ENCODE measurements around the gene NAPG. TPM values are rescaled to one million over a fixed set of nuclear protein-coding genes. Genes with fewer than 3 reads are reported as not detected.

The NAPG gene
- total RNA-seq, 1 experiment from 2014 or later = 28.0 TPM

DNA sequence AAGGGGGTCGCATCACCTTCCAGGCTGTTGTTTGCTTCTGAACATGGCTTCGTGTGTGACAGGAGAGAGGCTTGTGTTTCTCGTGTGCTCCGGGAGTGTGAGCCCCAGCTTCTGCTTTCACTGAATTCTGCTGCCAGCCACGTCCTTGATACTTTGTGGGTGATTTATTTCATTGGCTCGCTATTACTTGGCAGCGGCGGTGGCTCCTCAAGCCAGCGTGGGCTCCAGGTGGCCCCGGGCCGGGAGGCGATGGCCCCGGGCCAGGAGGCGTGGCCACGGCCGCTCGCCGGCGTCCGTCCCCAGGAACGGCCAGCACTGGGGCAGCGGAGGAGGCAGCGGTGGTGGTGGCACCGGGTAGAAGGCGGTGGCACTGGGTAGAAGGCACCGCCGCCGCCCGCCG is 63.1 kb downstream of the NAPG start:
- H2AFZ ChIP-seq (ENCODE audit: low read depth, low read length, poor library complexity, severe bottlenecking) = peak overlapping the region; percentile 44

DNA sequence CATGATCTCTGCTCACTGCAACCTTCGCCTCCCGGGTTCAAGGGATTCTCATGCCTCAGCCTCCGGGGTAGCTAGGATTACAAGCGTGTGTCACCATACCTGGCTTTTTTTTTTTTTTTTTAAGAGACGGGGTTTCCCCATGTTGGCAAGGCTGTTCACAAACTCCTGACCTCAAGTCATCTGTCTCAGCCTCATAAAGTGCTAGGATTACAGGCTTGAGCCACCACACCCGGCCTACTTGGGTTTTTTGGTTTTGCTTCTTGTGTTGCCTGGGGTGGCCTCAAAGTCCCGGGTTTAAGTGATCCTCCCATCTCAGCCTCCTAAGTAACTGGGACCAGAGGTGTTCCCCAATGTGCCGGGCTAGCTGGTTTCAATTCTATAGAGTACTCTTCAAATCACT is 64.6 kb downstream of the NAPG start:
- Histone ChIP-seq H3K9me3 (ENCODE audit: control insufficient read depth in 1 of 2, insufficient read depth in 1 of 2, low read depth in 1 of 2, low read length in 2 of 2) (no peaks in the 10 kb centered on the region), H3K27ac (ENCODE audit: low read depth, low read length) (no peak overlapping the region), H3K27me3 (ENCODE audit: insufficient read depth, low read length) (no peaks in the 10 kb centered on the region), H3K4me2 (ENCODE audit: low read length) (no peak overlapping the region), H3K9ac (ENCODE audit: low read length) (no peak overlapping the region), H3K36me3 (ENCODE audit: control insufficient read depth in 1 of 2, insufficient read depth in 2 of 2, low read length in 2 of 2) (no peaks in the 10 kb centered on the region), H3K4me1 (ENCODE audit: control insufficient read depth in 1 of 2, insufficient read depth in 2 of 2, low read length in 2 of 2) (peaks cover 0 to 7% of the 10 kb centered on the region in 2 experiments; a peak in 3 of 4 replicates), H3K4me3 (replicated peaks in 1 of 2; ENCODE audit: low read depth in 1 of 2, low read length in 2 of 2) (no peak overlapping the region), H3K9me2 (ENCODE audit: insufficient read depth) (no peaks in the 10 kb centered on the region), H4K20me1 (ENCODE audit: insufficient read depth) (no peaks in the 10 kb centered on the region), H2AFZ (ENCODE audit: low read depth, low read length, poor library complexity, severe bottlenecking) (no peak overlapping the region), H3K79me2 (ENCODE audit: insufficient read depth, low read length) (no peaks in the 10 kb centered on the region)
- RAD21 ChIA-PET (ENCODE audit: low non-redundant PET in 1 of 2, low total read pairs in 2 of 2, uncharacterized antibody in 2 of 2, unreplicated experiment in 2 of 2) = no interaction called here
- CTCF ChIA-PET = no interaction called here
- ATAC-seq (no peak), DNase-seq (ENCODE audit: low read depth, low spot score) (no peak)
- POLR2A ChIA-PET = no interaction called here
- TF ChIP-seq SIN3A (IDR thresholded peaks at IDR 0.05; ENCODE audit: low read depth) (no peak), ZNF274 (IDR thresholded peaks at IDR 0.05; ENCODE audit: low read depth, low read length) (no peak), FOSL1 (IDR thresholded peaks at IDR 0.05; ENCODE audit: low read depth) (no peak), EZH2phosphoT487 (IDR thresholded peaks at IDR 0.05; ENCODE audit: borderline replicate concordance) (no peak), POLR2AphosphoS5 (IDR thresholded peaks at IDR 0.05; ENCODE audit: low read depth, low read length) (no peak), ELF1 (IDR thresholded peaks at IDR 0.05; ENCODE audit: borderline replicate concordance, low read depth) (no peak), JUND (IDR thresholded peaks at IDR 0.05) (no peak)
- intact Hi-C loops (cut with micrococcal nuclease) = no loop called here
- BruUV-seq (replicated peaks) = no TSS peak

More for the DNA sequence above, 63.1 kb downstream of the NAPG start:
- Histone ChIP-seq H3K9me2 (ENCODE audit: insufficient read depth) (no peaks in the 10 kb centered on the region), H3K4me3 (replicated peaks in 1 of 2; ENCODE audit: low read depth in 1 of 2, low read length in 2 of 2) (peak overlapping the region; percentile 20 to 47), H3K27ac (ENCODE audit: low read depth, low read length) (no peak overlapping the region), H3K36me3 (ENCODE audit: control insufficient read depth in 1 of 2, insufficient read depth in 2 of 2, low read length in 2 of 2) (no peaks in the 10 kb centered on the region), H3K4me2 (ENCODE audit: low read length) (peak overlapping the region; percentile 76), H3K9me3 (ENCODE audit: control insufficient read depth in 1 of 2, insufficient read depth in 1 of 2, low read depth in 1 of 2, low read length in 2 of 2) (no peaks in the 10 kb centered on the region), H4K20me1 (ENCODE audit: insufficient read depth) (no peaks in the 10 kb centered on the region), H3K4me1 (ENCODE audit: control insufficient read depth in 1 of 2, insufficient read depth in 2 of 2, low read length in 2 of 2) (peaks cover 0 to 7% of the 10 kb centered on the region in 2 experiments; a peak in 3 of 4 replicates), H3K79me2 (ENCODE audit: insufficient read depth, low read length) (no peaks in the 10 kb centered on the region), H3K27me3 (ENCODE audit: insufficient read depth, low read length) (no peaks in the 10 kb centered on the region), H3K9ac (ENCODE audit: low read length) (peak overlapping the region; percentile 20; the same call in 1 of the 2 replicates)
- CTCF ChIA-PET = no interaction called here
- ATAC-seq (peak; percentile 93), DNase-seq (ENCODE audit: low read depth, low spot score) (peak; percentile 18)
- BruUV-seq (replicated peaks) = no TSS peak
- RAD21 ChIA-PET (ENCODE audit: low non-redundant PET in 1 of 2, low total read pairs in 2 of 2, uncharacterized antibody in 2 of 2, unreplicated experiment in 2 of 2) = no interaction called here
- intact Hi-C loops (cut with micrococcal nuclease) = no loop called here
- TF ChIP-seq, protein P1, sequence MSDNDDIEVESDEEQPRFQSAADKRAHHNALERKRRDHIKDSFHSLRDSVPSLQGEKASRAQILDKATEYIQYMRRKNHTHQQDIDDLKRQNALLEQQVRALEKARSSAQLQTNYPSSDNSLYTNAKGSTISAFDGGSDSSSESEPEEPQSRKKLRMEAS (IDR thresholded peaks at IDR 0.05) = peak; percentile 59
- TF ChIP-seq, protein P2, sequence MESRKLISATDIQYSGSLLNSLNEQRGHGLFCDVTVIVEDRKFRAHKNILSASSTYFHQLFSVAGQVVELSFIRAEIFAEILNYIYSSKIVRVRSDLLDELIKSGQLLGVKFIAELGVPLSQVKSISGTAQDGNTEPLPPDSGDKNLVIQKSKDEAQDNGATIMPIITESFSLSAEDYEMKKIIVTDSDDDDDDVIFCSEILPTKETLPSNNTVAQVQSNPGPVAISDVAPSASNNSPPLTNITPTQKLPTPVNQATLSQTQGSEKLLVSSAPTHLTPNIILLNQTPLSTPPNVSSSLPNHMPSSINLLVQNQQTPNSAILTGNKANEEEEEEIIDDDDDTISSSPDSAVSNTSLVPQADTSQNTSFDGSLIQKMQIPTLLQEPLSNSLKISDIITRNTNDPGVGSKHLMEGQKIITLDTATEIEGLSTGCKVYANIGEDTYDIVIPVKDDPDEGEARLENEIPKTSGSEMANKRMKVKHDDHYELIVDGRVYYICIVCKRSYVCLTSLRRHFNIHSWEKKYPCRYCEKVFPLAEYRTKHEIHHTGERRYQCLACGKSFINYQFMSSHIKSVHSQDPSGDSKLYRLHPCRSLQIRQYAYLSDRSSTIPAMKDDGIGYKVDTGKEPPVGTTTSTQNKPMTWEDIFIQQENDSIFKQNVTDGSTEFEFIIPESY (IDR thresholded peaks at IDR 0.05; ENCODE audit: extremely low read depth, insufficient replicate concordance, low read length) = no peak
- POLR2A ChIA-PET = no interaction called here

Measured in HCT116 (cell line).